GM10266 (cell line): Measurements from ENCODE around the gene SYCE1.
"Not testable (repeated sequence)": the region's sequence is repeated elsewhere in the genome, so short reads cannot be mapped to it uniquely, and the experiment has no call there.

ENCODE experiments used
- DNase-seq: peaks from one replicate; pipeline ENCODE4 v3.0.0; 2012; ENCODE audit errors: extremely low spot score
- CTCF ChIP-seq: IDR thresholded peaks from 2 replicates; pipeline ENCODE4 v1.5.1; 2012; ENCODE audit warnings: mild to moderate bottlenecking, low read depth; ENCODE audit not compliant: control insufficient read depth, insufficient read depth; ENCODE audit errors: missing control alignments

SYCE1 gene

GRCh38 chr10:133565441-133566294 lies at the start of gene SYCE1:
SYCE1 (minus strand) TSS chr10:133565583; CDS start chr10:133565529, 54 bp downstream.
- peak; percentile 18 for DNase-seq

GRCh38 chr10:133614830-133615580 lies 49.6 kb upstream of the SYCE1 start:
- DNase-seq, result no peak
- TF ChIP-seq CTCF, result no peak

More at GRCh38 chr10:133565441-133566294, at the start of gene SYCE1:
- no peak for TF ChIP-seq CTCF

GRCh38 chr10:133613699-133614098 lies 48.3 kb upstream of the SYCE1 start:
- DNase-seq, result no peak
- no peak for TF ChIP-seq CTCF

GRCh38 chr10:133611079-133611478 lies 45.7 kb upstream of the SYCE1 start:
- no peak for DNase-seq
- TF ChIP-seq CTCF, result no peak

GRCh38 chr10:133608855-133609254 lies 43.5 kb upstream of the SYCE1 start:
- TF ChIP-seq CTCF, result peak; percentile 47
- peak; percentile 29 for DNase-seq

GRCh38 chr10:133603434-133603833 lies 38.1 kb upstream of the SYCE1 start:
- DNase-seq, result not testable (repeated sequence)

- no peak for DNase-seq
Observed at GRCh38 chr10:133600657-133601056, 35.3 kb upstream of the SYCE1 start.

GRCh38 chr10:133599869-133600268 lies 34.5 kb upstream of the SYCE1 start:
- DNase-seq, result not testable (repeated sequence)

More at GRCh38 chr10:133600657-133601056, 35.3 kb upstream of the SYCE1 start:
- TF ChIP-seq CTCF, result no peak
